Liver (tissue), 3 donors: ENCODE measurements around the gene PIERCE2.
"Not testable (repeated sequence)": the region's sequence is repeated elsewhere in the genome, so short reads cannot be mapped to it uniquely, and the experiment has no call there.

Experiments used
- ATF3 ChIP-seq: IDR thresholded peaks from 2 replicates; pipeline ENCODE4 v1.6.1; 2016; ENCODE audit warnings: antibody characterized with exemption
- EGR1 ChIP-seq, 2 donors: IDR thresholded peaks; 2 replicates each; pipeline ENCODE4 v1.6.1; 2016 to 2018; ENCODE audit warnings: antibody characterized with exemption in 2 of 2, low read depth in 2 of 2
- FOXA1 ChIP-seq: IDR thresholded peaks from 2 replicates; pipeline ENCODE4 v1.6.1; 2016; ENCODE audit warnings: antibody characterized with exemption
- GABPA ChIP-seq, 2 donors: IDR thresholded peaks in 1 of 2; conservative IDR thresholded peaks in 1 of 2; 2 replicates each; pipeline ENCODE4 v1.6.1; 2016; ENCODE audit warnings: antibody characterized with exemption in 2 of 2, mild to moderate bottlenecking in 1 of 2, moderate library complexity in 1 of 2
- HNF4A ChIP-seq, 2 donors: conservative IDR thresholded peaks; 2 replicates each; pipeline ENCODE4 v1.6.1; 2016; ENCODE audit warnings: antibody characterized with exemption in 2 of 2, mild to moderate bottlenecking in 2 of 2
- MAX ChIP-seq: IDR thresholded peaks from 2 replicates; pipeline ENCODE4 v1.6.1; 2016; ENCODE audit warnings: antibody characterized with exemption
- RAD21 ChIP-seq, 2 donors: IDR thresholded peaks; 2 replicates each; pipeline ENCODE4 v1.6.1; 2016; ENCODE audit warnings: antibody characterized with exemption in 2 of 2, mild to moderate bottlenecking in 2 of 2
- TAF1 ChIP-seq: conservative IDR thresholded peaks from 2 replicates; pipeline ENCODE4 v1.6.1; 2016; ENCODE audit warnings: antibody characterized with exemption, mild to moderate bottlenecking
- YY1 ChIP-seq: IDR thresholded peaks from 2 replicates; pipeline ENCODE4 v1.6.1; 2016; ENCODE audit warnings: antibody characterized with exemption, mild to moderate bottlenecking
- ZBTB33 ChIP-seq: IDR thresholded peaks from 2 replicates; pipeline ENCODE4 v1.6.1; 2016; ENCODE audit warnings: antibody characterized with exemption
- TF ChIP-seq, protein P1 (sequence below): fragments of 150-350 bp; IDR thresholded peaks from 2 replicates; pipeline ENCODE4 v1.5.1; 2017; ENCODE audit warnings: improper control_type of control experiment, low read depth, low read length; ENCODE audit not compliant: missing input control
- TF ChIP-seq, protein P2 (sequence below): IDR thresholded peaks from 2 replicates; pipeline ENCODE4 v1.6.1; 2016; ENCODE audit warnings: antibody characterized with exemption, mild to moderate bottlenecking
- donor health status: healthy.
- donor health status: healthy.

- TF ChIP-seq, protein P1, sequence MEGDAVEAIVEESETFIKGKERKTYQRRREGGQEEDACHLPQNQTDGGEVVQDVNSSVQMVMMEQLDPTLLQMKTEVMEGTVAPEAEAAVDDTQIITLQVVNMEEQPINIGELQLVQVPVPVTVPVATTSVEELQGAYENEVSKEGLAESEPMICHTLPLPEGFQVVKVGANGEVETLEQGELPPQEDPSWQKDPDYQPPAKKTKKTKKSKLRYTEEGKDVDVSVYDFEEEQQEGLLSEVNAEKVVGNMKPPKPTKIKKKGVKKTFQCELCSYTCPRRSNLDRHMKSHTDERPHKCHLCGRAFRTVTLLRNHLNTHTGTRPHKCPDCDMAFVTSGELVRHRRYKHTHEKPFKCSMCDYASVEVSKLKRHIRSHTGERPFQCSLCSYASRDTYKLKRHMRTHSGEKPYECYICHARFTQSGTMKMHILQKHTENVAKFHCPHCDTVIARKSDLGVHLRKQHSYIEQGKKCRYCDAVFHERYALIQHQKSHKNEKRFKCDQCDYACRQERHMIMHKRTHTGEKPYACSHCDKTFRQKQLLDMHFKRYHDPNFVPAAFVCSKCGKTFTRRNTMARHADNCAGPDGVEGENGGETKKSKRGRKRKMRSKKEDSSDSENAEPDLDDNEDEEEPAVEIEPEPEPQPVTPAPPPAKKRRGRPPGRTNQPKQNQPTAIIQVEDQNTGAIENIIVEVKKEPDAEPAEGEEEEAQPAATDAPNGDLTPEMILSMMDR: not testable (repeated sequence)
- not testable (repeated sequence) for TF ChIP-seq ZBTB33; HNF4A (conservative IDR thresholded peaks at IDR 0.05); EGR1 (IDR thresholded peaks at IDR 0.05; ENCODE audit: low read depth in 2 of 2); GABPA (IDR thresholded peaks at IDR 0.05 in 1 of 2, conservative IDR thresholded peaks at IDR 0.05 in 1 of 2); TAF1; YY1; FOXA1; MAX; RAD21 (IDR thresholded peaks at IDR 0.05); ATF3
- TF ChIP-seq, protein P2, sequence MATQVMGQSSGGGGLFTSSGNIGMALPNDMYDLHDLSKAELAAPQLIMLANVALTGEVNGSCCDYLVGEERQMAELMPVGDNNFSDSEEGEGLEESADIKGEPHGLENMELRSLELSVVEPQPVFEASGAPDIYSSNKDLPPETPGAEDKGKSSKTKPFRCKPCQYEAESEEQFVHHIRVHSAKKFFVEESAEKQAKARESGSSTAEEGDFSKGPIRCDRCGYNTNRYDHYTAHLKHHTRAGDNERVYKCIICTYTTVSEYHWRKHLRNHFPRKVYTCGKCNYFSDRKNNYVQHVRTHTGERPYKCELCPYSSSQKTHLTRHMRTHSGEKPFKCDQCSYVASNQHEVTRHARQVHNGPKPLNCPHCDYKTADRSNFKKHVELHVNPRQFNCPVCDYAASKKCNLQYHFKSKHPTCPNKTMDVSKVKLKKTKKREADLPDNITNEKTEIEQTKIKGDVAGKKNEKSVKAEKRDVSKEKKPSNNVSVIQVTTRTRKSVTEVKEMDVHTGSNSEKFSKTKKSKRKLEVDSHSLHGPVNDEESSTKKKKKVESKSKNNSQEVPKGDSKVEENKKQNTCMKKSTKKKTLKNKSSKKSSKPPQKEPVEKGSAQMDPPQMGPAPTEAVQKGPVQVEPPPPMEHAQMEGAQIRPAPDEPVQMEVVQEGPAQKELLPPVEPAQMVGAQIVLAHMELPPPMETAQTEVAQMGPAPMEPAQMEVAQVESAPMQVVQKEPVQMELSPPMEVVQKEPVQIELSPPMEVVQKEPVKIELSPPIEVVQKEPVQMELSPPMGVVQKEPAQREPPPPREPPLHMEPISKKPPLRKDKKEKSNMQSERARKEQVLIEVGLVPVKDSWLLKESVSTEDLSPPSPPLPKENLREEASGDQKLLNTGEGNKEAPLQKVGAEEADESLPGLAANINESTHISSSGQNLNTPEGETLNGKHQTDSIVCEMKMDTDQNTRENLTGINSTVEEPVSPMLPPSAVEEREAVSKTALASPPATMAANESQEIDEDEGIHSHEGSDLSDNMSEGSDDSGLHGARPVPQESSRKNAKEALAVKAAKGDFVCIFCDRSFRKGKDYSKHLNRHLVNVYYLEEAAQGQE: not testable (repeated sequence)
These were observed 8.2 kb upstream of the PIERCE2 start for GRCh38 chr15:55400050-55400449.
